ENCODE data around the gene SIPA1L3. TPM values are rescaled to one million over a fixed set of nuclear protein-coding genes. Genes with fewer than 3 reads are reported as not detected.

SIPA1L3 gene
- total and polyA plus RNA-seq, 2 experiments from 2014 or later = 9.3 to 30.3 TPM

DNA sequence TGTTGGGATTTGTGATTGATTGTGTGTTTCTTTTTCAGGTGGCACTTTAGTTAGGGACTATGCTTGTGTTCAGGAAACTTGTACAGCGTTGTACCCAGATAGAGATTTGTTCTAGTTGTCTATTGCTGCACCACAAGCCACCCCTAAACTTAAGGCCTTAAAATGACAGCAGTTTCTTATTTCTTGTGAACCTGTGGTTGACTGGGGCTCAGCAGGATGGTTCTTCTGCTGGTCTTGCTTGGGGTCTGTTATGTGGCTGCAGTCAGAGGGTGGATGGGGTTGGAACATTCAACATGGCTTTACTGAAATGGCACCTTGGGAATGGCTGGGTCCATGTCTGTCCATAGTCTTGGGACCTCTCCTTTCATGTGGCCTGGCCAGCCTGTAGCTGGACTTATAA is 28.3 kb downstream of the SIPA1L3 start:
- Histone ChIP-seq H3K36me3 (no peaks in the 10 kb centered on the region), H3K4me1 (ENCODE audit: low read depth) (peaks cover 34% of the 10 kb centered on the region), H3K9me3 (ENCODE audit: low read depth) (no peaks in the 10 kb centered on the region), H3K27me3 (no peaks in the 10 kb centered on the region), H3K27ac (no peak overlapping the region), H3K4me3 (no peak overlapping the region)
- no peak for DNase-seq (ENCODE audit: low read depth in 1 of 2, low spot score in 1 of 2)
- TF ChIP-seq, protein P1, sequence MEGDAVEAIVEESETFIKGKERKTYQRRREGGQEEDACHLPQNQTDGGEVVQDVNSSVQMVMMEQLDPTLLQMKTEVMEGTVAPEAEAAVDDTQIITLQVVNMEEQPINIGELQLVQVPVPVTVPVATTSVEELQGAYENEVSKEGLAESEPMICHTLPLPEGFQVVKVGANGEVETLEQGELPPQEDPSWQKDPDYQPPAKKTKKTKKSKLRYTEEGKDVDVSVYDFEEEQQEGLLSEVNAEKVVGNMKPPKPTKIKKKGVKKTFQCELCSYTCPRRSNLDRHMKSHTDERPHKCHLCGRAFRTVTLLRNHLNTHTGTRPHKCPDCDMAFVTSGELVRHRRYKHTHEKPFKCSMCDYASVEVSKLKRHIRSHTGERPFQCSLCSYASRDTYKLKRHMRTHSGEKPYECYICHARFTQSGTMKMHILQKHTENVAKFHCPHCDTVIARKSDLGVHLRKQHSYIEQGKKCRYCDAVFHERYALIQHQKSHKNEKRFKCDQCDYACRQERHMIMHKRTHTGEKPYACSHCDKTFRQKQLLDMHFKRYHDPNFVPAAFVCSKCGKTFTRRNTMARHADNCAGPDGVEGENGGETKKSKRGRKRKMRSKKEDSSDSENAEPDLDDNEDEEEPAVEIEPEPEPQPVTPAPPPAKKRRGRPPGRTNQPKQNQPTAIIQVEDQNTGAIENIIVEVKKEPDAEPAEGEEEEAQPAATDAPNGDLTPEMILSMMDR (IDR thresholded peaks at IDR 0.05; ENCODE audit: low read depth, low read length) = no peak

DNA sequence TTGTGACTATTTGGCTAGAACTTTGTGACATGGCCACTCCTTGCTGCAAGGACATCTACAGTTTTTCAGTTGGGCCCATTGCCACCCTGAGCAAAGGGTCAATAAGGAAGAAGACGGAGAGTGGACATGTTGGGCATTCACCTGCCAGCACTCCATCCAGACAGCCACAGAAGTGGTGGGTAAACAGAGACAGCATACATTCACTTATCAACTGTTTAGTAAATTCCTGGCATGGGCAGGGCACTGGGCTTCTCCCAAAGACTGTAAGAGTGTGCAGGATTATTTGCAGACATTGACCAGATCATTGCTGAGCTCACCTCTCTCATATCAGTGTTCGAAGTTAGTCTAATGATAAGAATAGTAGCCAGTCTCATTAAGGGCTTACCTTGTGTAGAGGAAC is 29.2 kb downstream of the SIPA1L3 start:
- TF ChIP-seq, protein P1 (IDR thresholded peaks at IDR 0.05; ENCODE audit: low read depth, low read length) = no peak
- DNase-seq (ENCODE audit: low read depth in 1 of 2, low spot score in 1 of 2) = no peak
- Histone ChIP-seq H3K27ac (no peak overlapping the region), H3K36me3 (no peaks in the 10 kb centered on the region), H3K4me3 (no peak overlapping the region), H3K9me3 (ENCODE audit: low read depth) (no peaks in the 10 kb centered on the region), H3K27me3 (no peaks in the 10 kb centered on the region), H3K4me1 (ENCODE audit: low read depth) (peaks cover 34% of the 10 kb centered on the region)

DNA sequence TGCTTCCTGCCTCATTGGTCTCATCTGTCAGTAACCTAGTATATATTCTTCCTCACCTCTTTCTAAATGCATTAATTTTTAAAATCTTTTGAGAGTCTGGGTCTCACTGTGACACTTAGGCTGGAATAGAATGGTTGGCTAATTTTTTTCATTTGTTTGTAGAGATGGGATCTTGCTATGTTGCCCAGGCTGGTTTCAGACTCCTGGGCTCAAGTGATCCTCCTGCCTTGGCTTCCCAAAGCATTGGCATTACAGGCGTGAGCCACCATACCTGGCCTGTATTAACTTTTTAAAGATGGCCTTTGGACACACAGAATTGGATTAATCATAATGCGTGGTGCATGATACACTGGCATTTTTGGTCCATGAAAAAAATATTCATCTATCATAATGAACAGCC is 29.9 kb downstream of the SIPA1L3 start:
- no peak overlapping the region for H3K4me3 ChIP-seq
- no peak for DNase-seq (ENCODE audit: low read depth in 1 of 2, low spot score in 1 of 2)
- TF ChIP-seq, protein P1 (IDR thresholded peaks at IDR 0.05; ENCODE audit: low read depth, low read length) = no peak
- no peak overlapping the region for H3K27ac ChIP-seq
- peaks cover 28% of the 10 kb centered on the region for H3K4me1 ChIP-seq (ENCODE audit: low read depth)
- no peaks in the 10 kb centered on the region for H3K27me3 ChIP-seq
- H3K9me3 ChIP-seq (ENCODE audit: low read depth) = no peaks in the 10 kb centered on the region
- no peaks in the 10 kb centered on the region for H3K36me3 ChIP-seq

DNA sequence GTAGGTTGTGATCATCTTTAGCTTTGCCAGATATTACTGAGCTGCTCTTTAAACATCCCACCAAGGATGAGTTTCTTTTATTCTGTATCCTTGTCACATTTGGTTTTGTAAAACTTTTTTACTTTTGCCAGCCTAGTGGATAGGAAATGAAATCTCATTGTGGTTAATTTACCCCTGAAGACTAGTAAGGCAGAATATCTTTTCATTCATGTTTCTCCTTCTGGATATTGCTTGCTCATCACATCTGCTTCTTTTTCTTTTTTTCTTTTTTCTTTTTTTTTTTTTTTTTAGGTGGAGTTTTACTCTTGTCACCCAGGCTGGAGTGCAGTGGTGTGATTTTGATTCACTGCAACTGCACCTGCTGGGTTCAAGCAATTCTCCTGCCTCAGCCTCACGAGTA is 31.3 kb downstream of the SIPA1L3 start:
- TF ChIP-seq, protein P1 (IDR thresholded peaks at IDR 0.05; ENCODE audit: low read depth, low read length) = no peak

DNA sequence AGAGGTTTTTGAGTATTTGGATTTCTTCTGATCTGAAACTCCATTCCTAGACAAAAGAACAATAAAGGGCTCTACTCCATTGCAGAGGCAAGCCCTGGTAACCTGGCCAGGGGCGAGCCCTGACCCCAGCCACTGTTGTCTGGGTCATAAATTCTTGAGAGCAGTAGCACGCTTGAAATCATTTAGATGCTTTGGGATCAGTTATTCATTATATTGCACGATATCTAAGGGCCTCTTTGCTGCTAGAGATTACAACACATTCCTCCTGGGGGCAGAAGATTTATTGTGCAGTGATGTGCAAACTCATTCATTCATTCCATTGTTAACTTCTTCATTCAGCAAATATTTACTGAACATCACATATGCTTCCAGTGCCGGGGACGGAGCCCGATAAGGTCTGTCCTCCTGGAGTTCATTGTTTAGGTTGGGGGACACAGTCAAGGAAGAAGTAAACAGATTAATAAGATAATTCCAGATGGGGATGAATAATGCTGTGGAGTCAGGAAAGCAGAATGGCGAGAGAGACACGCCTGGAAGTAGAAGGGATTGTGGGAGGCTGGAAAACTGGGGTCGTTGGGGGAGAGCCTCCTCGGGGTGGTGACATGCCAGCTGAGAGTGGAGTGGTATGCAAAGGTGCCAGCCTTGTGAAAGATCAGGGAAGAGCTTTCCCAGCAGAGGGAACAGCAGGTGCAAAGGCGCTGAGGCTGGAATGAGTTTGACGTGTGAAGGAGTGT is 34.9 kb downstream of the SIPA1L3 start:
- H3K36me3 ChIP-seq = no peaks in the 10 kb centered on the region
- peaks cover 8% of the 10 kb centered on the region for H3K4me1 ChIP-seq (ENCODE audit: low read depth)
- no peak for DNase-seq (ENCODE audit: low read depth in 1 of 2, low spot score in 1 of 2)
- H3K27ac ChIP-seq = no peak overlapping the region
- no peaks in the 10 kb centered on the region for H3K27me3 ChIP-seq
- H3K4me3 ChIP-seq = no peak overlapping the region
- H3K9me3 ChIP-seq (ENCODE audit: low read depth) = no peaks in the 10 kb centered on the region
- TF ChIP-seq, protein P1 (IDR thresholded peaks at IDR 0.05; ENCODE audit: low read depth, low read length) = no peak

More for the DNA sequence above, 31.3 kb downstream of the SIPA1L3 start:
- H3K4me3 ChIP-seq = no peak overlapping the region
- H3K27me3 ChIP-seq = no peaks in the 10 kb centered on the region
- peaks cover 15% of the 10 kb centered on the region for H3K4me1 ChIP-seq (ENCODE audit: low read depth)
- H3K9me3 ChIP-seq (ENCODE audit: low read depth) = no peaks in the 10 kb centered on the region
- DNase-seq (ENCODE audit: low read depth in 1 of 2, low spot score in 1 of 2) = no peak
- no peaks in the 10 kb centered on the region for H3K36me3 ChIP-seq
- H3K27ac ChIP-seq = no peak overlapping the region
